Measurements from ENCODE around the gene DLG3. TPM values are rescaled to one million over a fixed set of nuclear protein-coding genes. Genes with fewer than 3 reads are reported as not detected.
A peak's percentile ranks its signal among the peaks of the same experiment; 100 is the strongest.

DLG3 gene
- total RNA-seq, 1 experiment from 2014 or later, result 14.5 TPM

GRCh38 chrX:70455366-70456202 lies 10.9 kb downstream of the DLG3 start:
- Histone ChIP-seq H3K27me3 (ENCODE audit: low read length) (no peaks in the 10 kb centered on the region), H3K4me1 (ENCODE audit: low read length) (peaks cover 18% of the 10 kb centered on the region), H3K9ac (ENCODE audit: low read length) (no peak overlapping the region), H3K4me2 (ENCODE audit: low read depth, low read length, poor library complexity, severe bottlenecking) (peak overlapping the region; percentile 12), H3K79me2 (ENCODE audit: low read length) (0 out of 2 replicates have a peak, but pooled peaks cover 4% of the 10 kb centered on the region), H3K4me3 (ENCODE audit: low read length) (no peak overlapping the region), H4K20me1 (ENCODE audit: insufficient read depth, low read depth, low read length) (no peaks in the 10 kb centered on the region), H3K9me2 (replicated peaks; ENCODE audit: insufficient read depth, low read length) (no peaks in the 10 kb centered on the region), H3K9me3 (ENCODE audit: low read length) (no peaks in the 10 kb centered on the region), H3K27ac (ENCODE audit: low read length) (no peak overlapping the region), H2AFZ (ENCODE audit: low read length) (no peak overlapping the region), H3K36me3 (ENCODE audit: insufficient read depth, low read length) (no peaks in the 10 kb centered on the region)
- no peak for DNase-seq

- Histone ChIP-seq H3K4me2 (ENCODE audit: low read depth, low read length, poor library complexity, severe bottlenecking) (peak overlapping the region; percentile 12), H3K27ac (ENCODE audit: low read length) (no peak overlapping the region), H3K36me3 (ENCODE audit: insufficient read depth, low read length) (no peaks in the 10 kb centered on the region), H2AFZ (ENCODE audit: low read length) (no peak overlapping the region), H3K9me3 (ENCODE audit: low read length) (no peaks in the 10 kb centered on the region), H3K79me2 (ENCODE audit: low read length) (0 out of 2 replicates have a peak, but pooled peaks cover 4% of the 10 kb centered on the region), H3K9ac (ENCODE audit: low read length) (no peak overlapping the region), H3K9me2 (replicated peaks; ENCODE audit: insufficient read depth, low read length) (no peaks in the 10 kb centered on the region), H4K20me1 (ENCODE audit: insufficient read depth, low read depth, low read length) (no peaks in the 10 kb centered on the region), H3K4me1 (ENCODE audit: low read length) (peaks cover 18% of the 10 kb centered on the region), H3K4me3 (ENCODE audit: low read length) (no peak overlapping the region), H3K27me3 (ENCODE audit: low read length) (no peaks in the 10 kb centered on the region)
- no peak for DNase-seq
Measured at GRCh38 chrX:70456256-70456655, 11.6 kb downstream of the DLG3 start.

- Histone ChIP-seq H3K4me1 (ENCODE audit: low read length) (peaks cover 4% of the 10 kb centered on the region), H3K36me3 (ENCODE audit: insufficient read depth, low read length) (no peaks in the 10 kb centered on the region), H4K20me1 (ENCODE audit: insufficient read depth, low read depth, low read length) (no peaks in the 10 kb centered on the region), H3K4me2 (ENCODE audit: low read depth, low read length, poor library complexity, severe bottlenecking) (no peak overlapping the region), H3K27ac (ENCODE audit: low read length) (no peak overlapping the region), H3K79me2 (ENCODE audit: low read length) (no peaks in the 10 kb centered on the region), H3K4me3 (ENCODE audit: low read length) (no peak overlapping the region), H2AFZ (ENCODE audit: low read length) (no peak overlapping the region), H3K27me3 (ENCODE audit: low read length) (no peaks in the 10 kb centered on the region), H3K9me3 (ENCODE audit: low read length) (no peaks in the 10 kb centered on the region), H3K9me2 (replicated peaks; ENCODE audit: insufficient read depth, low read length) (no peaks in the 10 kb centered on the region), H3K9ac (ENCODE audit: low read length) (no peak overlapping the region)
- no peak for DNase-seq
Measured at GRCh38 chrX:70461026-70461425, 16.4 kb downstream of the DLG3 start.

DNA sequence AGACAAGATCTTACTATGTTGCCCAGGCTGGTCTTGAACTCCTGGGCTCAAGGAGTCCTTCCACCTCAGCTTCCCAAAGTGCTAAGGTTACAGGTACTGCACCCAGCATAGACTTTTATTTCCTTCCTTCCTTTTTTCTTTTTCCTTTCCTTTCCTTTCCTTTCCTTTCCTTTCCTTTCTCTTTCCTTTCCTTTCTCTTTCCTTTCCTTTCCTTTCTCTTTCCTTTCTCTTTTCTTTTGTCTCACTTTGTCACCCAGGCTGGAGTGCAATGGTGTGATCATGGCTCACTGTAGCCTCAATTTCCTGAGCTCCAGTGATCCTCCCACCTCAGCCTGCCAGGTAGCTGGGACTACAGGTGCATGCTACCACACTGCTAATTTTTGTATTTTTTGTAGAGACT lies 19.4 kb downstream of the DLG3 start:
- H3K36me3 ChIP-seq (ENCODE audit: insufficient read depth, low read length), result no peaks in the 10 kb centered on the region
- H3K27ac ChIP-seq (ENCODE audit: low read length), result no peak overlapping the region
- no peak overlapping the region for H2AFZ ChIP-seq (ENCODE audit: low read length)
- H3K79me2 ChIP-seq (ENCODE audit: low read length), result no peaks in the 10 kb centered on the region
- no peaks in the 10 kb centered on the region for H3K27me3 ChIP-seq (ENCODE audit: low read length)
- no peak for DNase-seq
- H3K9ac ChIP-seq (ENCODE audit: low read length), result no peak overlapping the region
- no peaks in the 10 kb centered on the region for H4K20me1 ChIP-seq (ENCODE audit: insufficient read depth, low read depth, low read length)
- H3K9me2 ChIP-seq (replicated peaks; ENCODE audit: insufficient read depth, low read length), result no peaks in the 10 kb centered on the region
- H3K4me2 ChIP-seq (ENCODE audit: low read depth, low read length, poor library complexity, severe bottlenecking), result no peak overlapping the region
- H3K9me3 ChIP-seq (ENCODE audit: low read length), result no peaks in the 10 kb centered on the region
- no peak overlapping the region for H3K4me3 ChIP-seq (ENCODE audit: low read length)
- no peaks in the 10 kb centered on the region for H3K4me1 ChIP-seq (ENCODE audit: low read length)

GRCh38 chrX:70466968-70467367 lies 22.3 kb downstream of the DLG3 start:
- no peaks in the 10 kb centered on the region for H3K79me2 ChIP-seq (ENCODE audit: low read length)
- no peak for DNase-seq
- no peaks in the 10 kb centered on the region for H3K9me3 ChIP-seq (ENCODE audit: low read length)
- H3K9me2 ChIP-seq (replicated peaks; ENCODE audit: insufficient read depth, low read length), result no peaks in the 10 kb centered on the region
- no peaks in the 10 kb centered on the region for H3K36me3 ChIP-seq (ENCODE audit: insufficient read depth, low read length)
- H3K27me3 ChIP-seq (ENCODE audit: low read length), result no peaks in the 10 kb centered on the region
- no peak overlapping the region for H3K27ac ChIP-seq (ENCODE audit: low read length)
- H3K4me2 ChIP-seq (ENCODE audit: low read depth, low read length, poor library complexity, severe bottlenecking), result no peak overlapping the region
- H3K4me1 ChIP-seq (ENCODE audit: low read length), result no peaks in the 10 kb centered on the region
- no peak overlapping the region for H2AFZ ChIP-seq (ENCODE audit: low read length)
- H4K20me1 ChIP-seq (ENCODE audit: insufficient read depth, low read depth, low read length), result no peaks in the 10 kb centered on the region
- no peak overlapping the region for H3K4me3 ChIP-seq (ENCODE audit: low read length)
- H3K9ac ChIP-seq (ENCODE audit: low read length), result no peak overlapping the region

DNA sequence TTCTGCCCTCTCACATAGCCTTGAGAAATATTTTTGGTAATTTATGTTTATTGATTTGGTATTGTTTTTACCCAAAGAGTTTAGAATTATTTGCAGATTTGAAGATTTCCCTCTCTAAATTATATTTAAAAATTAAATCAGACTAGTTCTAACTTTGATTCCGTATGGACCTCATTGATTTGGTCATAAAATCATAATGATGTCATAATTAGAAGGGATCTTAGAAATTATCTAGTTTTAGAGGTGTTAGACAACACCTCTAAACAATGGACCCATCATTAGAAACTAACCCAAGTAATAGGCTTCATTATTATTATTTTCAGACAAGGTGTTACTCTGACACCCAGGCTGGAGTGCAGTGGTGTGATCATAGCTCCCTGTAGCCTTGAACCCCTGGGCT lies 24.1 kb downstream of the DLG3 start:
- no peaks in the 10 kb centered on the region for H3K4me1 ChIP-seq (ENCODE audit: low read length)
- H3K27me3 ChIP-seq (ENCODE audit: low read length), result no peaks in the 10 kb centered on the region
- DNase-seq, result no peak
- no peak overlapping the region for H3K27ac ChIP-seq (ENCODE audit: low read length)
- no peak overlapping the region for H3K4me3 ChIP-seq (ENCODE audit: low read length)
- H2AFZ ChIP-seq (ENCODE audit: low read length), result no peak overlapping the region
- H3K4me2 ChIP-seq (ENCODE audit: low read depth, low read length, poor library complexity, severe bottlenecking), result no peak overlapping the region
- H3K9me3 ChIP-seq (ENCODE audit: low read length), result no peaks in the 10 kb centered on the region
- H3K36me3 ChIP-seq (ENCODE audit: insufficient read depth, low read length), result no peaks in the 10 kb centered on the region
- H4K20me1 ChIP-seq (ENCODE audit: insufficient read depth, low read depth, low read length), result no peaks in the 10 kb centered on the region
- no peaks in the 10 kb centered on the region for H3K79me2 ChIP-seq (ENCODE audit: low read length)
- H3K9ac ChIP-seq (ENCODE audit: low read length), result no peak overlapping the region
- H3K9me2 ChIP-seq (replicated peaks; ENCODE audit: insufficient read depth, low read length), result no peaks in the 10 kb centered on the region

DNA sequence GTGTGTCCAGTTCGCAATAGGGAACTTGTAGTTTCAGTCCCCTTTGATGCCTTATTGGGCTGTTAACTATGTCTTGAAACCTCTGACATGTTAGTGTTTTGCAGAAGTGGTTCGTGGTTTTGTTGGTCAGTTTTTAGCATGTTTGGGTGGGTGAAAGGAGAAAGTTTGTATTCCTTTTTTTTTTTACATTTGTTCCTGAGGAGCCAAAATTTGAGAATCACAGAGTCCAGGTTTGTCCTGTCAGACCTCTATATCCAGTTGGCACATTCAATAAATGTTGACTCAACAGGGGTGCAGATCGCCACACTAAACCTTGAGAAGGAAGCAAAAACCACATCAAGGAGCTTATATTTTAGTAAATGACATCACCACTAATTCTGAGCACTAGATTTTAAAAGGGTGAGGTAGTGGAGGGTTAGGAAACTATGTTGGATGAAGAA lies 26.2 kb downstream of the DLG3 start:
- no peak overlapping the region for H3K4me2 ChIP-seq (ENCODE audit: low read depth, low read length, poor library complexity, severe bottlenecking)
- H4K20me1 ChIP-seq (ENCODE audit: insufficient read depth, low read depth, low read length), result no peaks in the 10 kb centered on the region
- H3K27ac ChIP-seq (ENCODE audit: low read length), result no peak overlapping the region
- H2AFZ ChIP-seq (ENCODE audit: low read length), result no peak overlapping the region
- no peaks in the 10 kb centered on the region for H3K9me3 ChIP-seq (ENCODE audit: low read length)
- no peak overlapping the region for H3K9ac ChIP-seq (ENCODE audit: low read length)
- no peak for DNase-seq
- H3K36me3 ChIP-seq (ENCODE audit: insufficient read depth, low read length), result no peaks in the 10 kb centered on the region
- H3K27me3 ChIP-seq (ENCODE audit: low read length), result no peaks in the 10 kb centered on the region
- H3K79me2 ChIP-seq (ENCODE audit: low read length), result no peaks in the 10 kb centered on the region
- no peaks in the 10 kb centered on the region for H3K9me2 ChIP-seq (replicated peaks; ENCODE audit: insufficient read depth, low read length)
- no peak overlapping the region for H3K4me3 ChIP-seq (ENCODE audit: low read length)
- H3K4me1 ChIP-seq (ENCODE audit: low read length), result peaks cover 6% of the 10 kb centered on the region

DNA sequence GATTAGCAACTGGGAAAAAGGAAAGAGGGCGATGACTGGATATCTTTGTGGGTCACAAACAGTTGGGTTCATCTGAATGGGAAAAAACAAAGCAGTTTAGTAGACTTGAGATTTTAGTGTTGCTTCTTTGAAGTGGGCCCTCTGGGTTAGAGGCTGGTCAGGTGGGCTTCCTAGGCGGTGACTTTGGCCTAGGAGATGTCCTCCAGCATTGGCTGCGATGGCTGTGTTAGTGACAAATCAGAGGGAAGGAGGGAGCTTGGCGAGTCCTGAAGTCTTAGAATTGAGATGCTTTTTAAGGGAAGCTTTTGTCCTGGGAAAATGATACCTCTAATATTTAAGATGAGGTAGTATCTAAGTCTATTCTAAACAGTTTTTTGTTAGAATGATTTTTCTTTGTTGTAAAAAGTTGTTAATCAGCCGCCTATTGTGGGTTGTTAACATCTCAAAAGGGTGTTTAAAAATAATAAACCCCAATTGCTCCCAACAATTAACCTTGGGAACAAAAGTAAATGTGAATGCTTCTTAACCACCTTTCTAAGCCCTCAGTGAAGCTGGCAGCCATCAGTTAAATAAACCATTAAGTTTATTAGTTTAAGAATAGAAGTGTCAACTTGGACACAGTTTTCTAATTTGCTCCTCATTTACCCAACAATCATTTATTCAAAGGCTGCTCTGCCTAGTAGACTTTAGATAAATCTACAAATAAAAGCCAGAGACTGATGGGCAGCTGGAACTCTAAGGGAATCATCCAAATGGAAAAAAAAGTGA lies 31.7 kb downstream of the DLG3 start:
- no peak overlapping the region for H3K4me3 ChIP-seq (ENCODE audit: low read length)
- H3K4me2 ChIP-seq (ENCODE audit: low read depth, low read length, poor library complexity, severe bottlenecking), result no peak overlapping the region
- H4K20me1 ChIP-seq (ENCODE audit: insufficient read depth, low read depth, low read length), result no peaks in the 10 kb centered on the region
- peaks cover 6% of the 10 kb centered on the region for H3K4me1 ChIP-seq (ENCODE audit: low read length)
- no peak overlapping the region for H3K27ac ChIP-seq (ENCODE audit: low read length)
- H3K79me2 ChIP-seq (ENCODE audit: low read length), result no peaks in the 10 kb centered on the region
- H2AFZ ChIP-seq (ENCODE audit: low read length), result no peak overlapping the region
- H3K36me3 ChIP-seq (ENCODE audit: insufficient read depth, low read length), result no peaks in the 10 kb centered on the region
- no peaks in the 10 kb centered on the region for H3K9me2 ChIP-seq (replicated peaks; ENCODE audit: insufficient read depth, low read length)
- no peak overlapping the region for H3K9ac ChIP-seq (ENCODE audit: low read length)
- H3K27me3 ChIP-seq (ENCODE audit: low read length), result no peaks in the 10 kb centered on the region
- no peaks in the 10 kb centered on the region for H3K9me3 ChIP-seq (ENCODE audit: low read length)
- no peak for DNase-seq

Data from Karpas-422 (cell line).